ENCODE measurements around the gene MEIS3. TPM values are rescaled to one million over a fixed set of nuclear protein-coding genes. Genes with fewer than 3 reads are reported as not detected.

The MEIS3 gene
- polyA plus RNA-seq, 2 of the 4 experiments (the other 2 are of a cell fraction) = 16.5 to 27.1 TPM

DNA sequence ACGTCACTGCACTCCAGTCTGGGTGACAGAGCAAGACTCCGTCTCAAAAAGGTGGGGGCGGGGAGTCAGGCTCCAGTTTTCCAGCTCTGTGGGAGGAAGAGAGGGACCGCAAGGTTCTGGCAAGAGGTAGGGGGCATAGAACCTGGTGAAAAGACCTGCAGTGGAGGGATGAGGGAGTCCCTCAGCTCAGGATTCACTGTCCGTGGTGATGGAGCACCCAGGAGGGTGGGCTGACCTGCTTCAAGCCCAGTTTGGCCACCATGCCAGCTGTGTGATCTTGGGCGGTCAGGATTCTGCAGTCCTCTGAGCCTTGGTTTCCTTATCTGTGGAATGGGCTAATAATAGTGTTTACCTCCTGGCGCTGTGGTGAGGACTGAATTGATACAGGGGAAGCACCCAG is 31.2 kb upstream of the MEIS3 start:
- ChIA-PET POLR2A (no interaction called here), CTCF (interaction anchor here (1.5 to 28.3 kb wide), 5 partner anchors 15 to 293 kb away, joined by 4 to 901 read pairs (median 7); partner anchors contain the start of genes EHD2 and KPTN)
- Histone ChIP-seq H3K27ac (no peak overlapping the region), H3K9me3 (peaks cover 6% of the 10 kb centered on the region), H3K4me2 (no peak overlapping the region), H3K4me1 (peaks cover 25% of the 10 kb centered on the region), H3K4me3 (no peak overlapping the region)
- 30% methylated on average over 7 of the region's 7 CpGs for WGBS (ENCODE audit: missing lambda C conversion rate)
- ATAC-seq (no peak), FAIRE-seq (no peak), DNase-seq (ENCODE audit: low read depth in 1 of 2, low spot score in 1 of 2) (no peak)
- TF ChIP-seq MAZ (IDR thresholded peaks at IDR 0.05; ENCODE audit: borderline replicate concordance, low read depth, low read length) (no peak), HOXA7 (CRISPR knock-in tag; IDR thresholded peaks at IDR 0.05) (no peak), BHLHE40 (IDR thresholded peaks at IDR 0.05; ENCODE audit: low read depth, low read length) (no peak), SMC3 (IDR thresholded peaks at IDR 0.05) (no peak), HOXB5 (CRISPR knock-in tag; IDR thresholded peaks at IDR 0.05) (no peak), POLR2A (IDR thresholded peaks at IDR 0.05; ENCODE audit: low read length) (no peak), RFX5 (IDR thresholded peaks at IDR 0.05) (no peak), FOSB (CRISPR knock-in tag; IDR thresholded peaks at IDR 0.05) (no peak), NR3C1 (IDR thresholded peaks at IDR 0.05) (no peak), KDM1A (IDR thresholded peaks at IDR 0.05; ENCODE audit: low read depth) (no peak), POLR2AphosphoS2 (conservative IDR thresholded peaks at IDR 0.05; ENCODE audit: low read length) (no peak), GATA3 (IDR thresholded peaks at IDR 0.05; ENCODE audit: borderline replicate concordance) (no peak), ESRRA (IDR thresholded peaks at IDR 0.05; ENCODE audit: borderline replicate concordance, low read length) (no peak)
- TF ChIP-seq, protein P1, sequence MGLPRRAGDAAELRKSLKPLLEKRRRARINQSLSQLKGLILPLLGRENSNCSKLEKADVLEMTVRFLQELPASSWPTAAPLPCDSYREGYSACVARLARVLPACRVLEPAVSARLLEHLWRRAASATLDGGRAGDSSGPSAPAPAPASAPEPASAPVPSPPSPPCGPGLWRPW (IDR thresholded peaks at IDR 0.05) = no peak
- TF ChIP-seq, protein P2, sequence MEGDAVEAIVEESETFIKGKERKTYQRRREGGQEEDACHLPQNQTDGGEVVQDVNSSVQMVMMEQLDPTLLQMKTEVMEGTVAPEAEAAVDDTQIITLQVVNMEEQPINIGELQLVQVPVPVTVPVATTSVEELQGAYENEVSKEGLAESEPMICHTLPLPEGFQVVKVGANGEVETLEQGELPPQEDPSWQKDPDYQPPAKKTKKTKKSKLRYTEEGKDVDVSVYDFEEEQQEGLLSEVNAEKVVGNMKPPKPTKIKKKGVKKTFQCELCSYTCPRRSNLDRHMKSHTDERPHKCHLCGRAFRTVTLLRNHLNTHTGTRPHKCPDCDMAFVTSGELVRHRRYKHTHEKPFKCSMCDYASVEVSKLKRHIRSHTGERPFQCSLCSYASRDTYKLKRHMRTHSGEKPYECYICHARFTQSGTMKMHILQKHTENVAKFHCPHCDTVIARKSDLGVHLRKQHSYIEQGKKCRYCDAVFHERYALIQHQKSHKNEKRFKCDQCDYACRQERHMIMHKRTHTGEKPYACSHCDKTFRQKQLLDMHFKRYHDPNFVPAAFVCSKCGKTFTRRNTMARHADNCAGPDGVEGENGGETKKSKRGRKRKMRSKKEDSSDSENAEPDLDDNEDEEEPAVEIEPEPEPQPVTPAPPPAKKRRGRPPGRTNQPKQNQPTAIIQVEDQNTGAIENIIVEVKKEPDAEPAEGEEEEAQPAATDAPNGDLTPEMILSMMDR (IDR thresholded peaks at IDR 0.05) = no peak

- Histone ChIP-seq H3K4me3 (no peak overlapping the region), H3K9me3 (no peaks in the 10 kb centered on the region), H3K27ac (no peak overlapping the region), H3K4me1 (peaks cover 26% of the 10 kb centered on the region), H3K4me2 (no peak overlapping the region)
- CTCF ChIA-PET = interaction anchor here (1.4 to 28.3 kb wide), 4 partner anchors 13 to 295 kb away, joined by 3 to 901 read pairs (median 62); partner anchors contain the start of genes EHD2 and KPTN
- ATAC-seq (no peak), DNase-seq (ENCODE audit: low read depth in 1 of 2, low spot score in 1 of 2) (no peak), FAIRE-seq (no peak)
- POLR2A ChIA-PET = interaction anchor here (0.7 kb wide), 1 partner anchor 275 kb away, joined by 4 read pairs; no protein-coding TSS in a partner anchor
- 40% methylated on average over 9 of the region's 9 CpGs for WGBS (ENCODE audit: missing lambda C conversion rate)
- TF ChIP-seq KDM1A (IDR thresholded peaks at IDR 0.05; ENCODE audit: low read depth) (peak; percentile 64; the same call in 1 of the 2 replicates), CBX8 (IDR thresholded peaks at IDR 0.05) (no peak), ZFP36 (IDR thresholded peaks at IDR 0.05; ENCODE audit: borderline replicate concordance, partially characterized antibody) (peak; percentile 97), MAZ (IDR thresholded peaks at IDR 0.05; ENCODE audit: borderline replicate concordance, low read depth, low read length) (no peak), SREBF2 (IDR thresholded peaks at IDR 0.05) (no peak)
Measured at GRCh38 chr19:47448360-47448727, 29.0 kb upstream of the MEIS3 start.

- DNase-seq (ENCODE audit: low read depth in 1 of 2, low spot score in 1 of 2) = peak; percentile 67 to 92
- Histone ChIP-seq H3K27ac (peak overlapping the region; percentile 46 to 51; a peak in 5 of 6 replicates), H3K4me3 (peak overlapping the region; percentile 50), H3K4me2 (peak overlapping the region; percentile 91), H3K9me3 (no peaks in the 10 kb centered on the region), H3K4me1 (peaks cover 26% of the 10 kb centered on the region)
- 78% methylated on average over 67 of the region's 95 CpGs for WGBS (ENCODE audit: missing lambda C conversion rate)
- no peak for FAIRE-seq
- ATAC-seq = peak; percentile 54 to 72
- ChIA-PET CTCF (interaction anchor here (1.1 to 28.3 kb wide), 7 partner anchors 12 to 296 kb away, joined by 3 to 901 read pairs (median 16); partner anchors contain the start of genes EHD2, KPTN and NAPA), POLR2A (interaction anchor here (0.7 to 1.2 kb wide), 3 partner anchors 11 to 276 kb away, joined by 3 to 4 read pairs (median 4); partner anchors contain the start of gene KPTN)
- TF ChIP-seq, protein P3, sequence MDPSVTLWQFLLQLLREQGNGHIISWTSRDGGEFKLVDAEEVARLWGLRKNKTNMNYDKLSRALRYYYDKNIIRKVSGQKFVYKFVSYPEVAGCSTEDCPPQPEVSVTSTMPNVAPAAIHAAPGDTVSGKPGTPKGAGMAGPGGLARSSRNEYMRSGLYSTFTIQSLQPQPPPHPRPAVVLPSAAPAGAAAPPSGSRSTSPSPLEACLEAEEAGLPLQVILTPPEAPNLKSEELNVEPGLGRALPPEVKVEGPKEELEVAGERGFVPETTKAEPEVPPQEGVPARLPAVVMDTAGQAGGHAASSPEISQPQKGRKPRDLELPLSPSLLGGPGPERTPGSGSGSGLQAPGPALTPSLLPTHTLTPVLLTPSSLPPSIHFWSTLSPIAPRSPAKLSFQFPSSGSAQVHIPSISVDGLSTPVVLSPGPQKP (IDR thresholded peaks at IDR 0.05; ENCODE audit: low read depth, low read length) = no peak
- no peak for TF ChIP-seq POLR2AphosphoS2 (conservative IDR thresholded peaks at IDR 0.05; ENCODE audit: low read length)
- no peak for TF ChIP-seq GATA3 (IDR thresholded peaks at IDR 0.05; ENCODE audit: borderline replicate concordance)
- no peak for TF ChIP-seq KDM5A (IDR thresholded peaks at IDR 0.05)
- no peak for TF ChIP-seq HOXB13 (CRISPR knock-in tag; IDR thresholded peaks at IDR 0.05; ENCODE audit: low read depth)
- TF ChIP-seq USF2 (IDR thresholded peaks at IDR 0.05) = peak; percentile 52
- TF ChIP-seq NPAS2 (CRISPR knock-in tag; IDR thresholded peaks at IDR 0.05; ENCODE audit: borderline replicate concordance) = 0 out of 2 replicates have a peak, but pooled peaks have one; percentile 28
- no peak for TF ChIP-seq TFCP2L1 (CRISPR knock-in tag; IDR thresholded peaks at IDR 0.05)
- TF ChIP-seq E2F6 (IDR thresholded peaks at IDR 0.05; ENCODE audit: borderline replicate concordance, low read depth) = peak; percentile 93
- TF ChIP-seq HEYL (CRISPR knock-in tag; IDR thresholded peaks at IDR 0.05) = no peak
- TF ChIP-seq RFX5 (IDR thresholded peaks at IDR 0.05) = no peak
- TF ChIP-seq FOXS1 (CRISPR knock-in tag; IDR thresholded peaks at IDR 0.05) = no peak
- TF ChIP-seq, protein P4, sequence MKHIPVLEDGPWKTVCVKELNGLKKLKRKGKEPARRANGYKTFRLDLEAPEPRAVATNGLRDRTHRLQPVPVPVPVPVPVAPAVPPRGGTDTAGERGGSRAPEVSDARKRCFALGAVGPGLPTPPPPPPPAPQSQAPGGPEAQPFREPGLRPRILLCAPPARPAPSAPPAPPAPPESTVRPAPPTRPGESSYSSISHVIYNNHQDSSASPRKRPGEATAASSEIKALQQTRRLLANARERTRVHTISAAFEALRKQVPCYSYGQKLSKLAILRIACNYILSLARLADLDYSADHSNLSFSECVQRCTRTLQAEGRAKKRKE (CRISPR knock-in tag; IDR thresholded peaks at IDR 0.05; ENCODE audit: low read depth) = no peak
Measured at GRCh38 chr19:47447470-47448359, 28.4 kb upstream of the MEIS3 start.
